Loucy (cell line): Measurements from ENCODE around the gene PTGR1.

Experiments used
- H2AFZ ChIP-seq: fragments of 200-600 bp; sonication (generic); 2 replicates; pipeline ENCODE4 v1.6.0; 2016; ENCODE audit warnings: antibody characterized with exemption, mild to moderate bottlenecking, low read length, moderate library complexity
- H3F3A ChIP-seq: fragments of 200-600 bp; 2 replicates; pipeline ENCODE4 v1.6.0; 2016; ENCODE audit warnings: antibody characterized with exemption, low read depth, mild to moderate bottlenecking
- H3K27me3 ChIP-seq: fragments of 200-600 bp; sonication (generic); 2 replicates; pipeline ENCODE4 v1.6.1; 2014; ENCODE audit warnings: low read length, mild to moderate bottlenecking; ENCODE audit not compliant: insufficient read depth, poor library complexity, severe bottlenecking
- H3K36me3 ChIP-seq: fragments of 200-600 bp; sonication (generic); 2 replicates; pipeline ENCODE4 v1.6.1; 2016; ENCODE audit warnings: low read length; ENCODE audit not compliant: insufficient read depth
- H3K4me1 ChIP-seq: fragments of 200-600 bp; sonication (generic); 2 replicates; pipeline ENCODE4 v1.5.1; 2014; ENCODE audit warnings: low read length, mild to moderate bottlenecking; ENCODE audit not compliant: insufficient read depth, poor library complexity, severe bottlenecking
- H3K4me2 ChIP-seq: fragments of 200-600 bp; sonication (generic); 2 replicates; pipeline ENCODE4 v1.6.0; 2014; ENCODE audit warnings: antibody characterized with exemption, low read length, low read depth, mild to moderate bottlenecking; ENCODE audit not compliant: poor library complexity, severe bottlenecking
- H3K4me3 ChIP-seq: fragments of 200-600 bp; sonication (generic); 2 replicates; pipeline ENCODE4 v1.5.1; 2014; ENCODE audit warnings: low read length, mild to moderate bottlenecking, mixed read lengths; ENCODE audit not compliant: poor library complexity, severe bottlenecking
- H3K79me2 ChIP-seq: fragments of 200-600 bp; sonication (generic); 2 replicates; pipeline ENCODE4 v1.6.1; 2014; ENCODE audit warnings: low read length; ENCODE audit not compliant: insufficient read depth
- H3K9ac ChIP-seq: fragments of 200-600 bp; sonication (generic); 2 replicates; pipeline ENCODE4 v1.6.0; 2014; ENCODE audit warnings: mild to moderate bottlenecking, low read depth, low read length, moderate library complexity; ENCODE audit not compliant: poor library complexity, severe bottlenecking
- H3K9me2 ChIP-seq: fragments of 200-600 bp; sonication (generic); replicated peaks from 2 replicates; pipeline ENCODE4 v1.6.1; 2016; ENCODE audit warnings: low read depth, low read length, mixed read lengths
- H3K9me3 ChIP-seq: fragments of 200-600 bp; sonication (generic); 2 replicates; pipeline ENCODE4 v1.6.1; 2014; ENCODE audit warnings: mild to moderate bottlenecking, antibody characterized with exemption, low read length, low read depth; ENCODE audit not compliant: insufficient read depth
- H4K20me1 ChIP-seq: fragments of 200-600 bp; sonication (generic); 2 replicates; pipeline ENCODE4 v1.6.0; 2014; ENCODE audit warnings: antibody characterized with exemption, low read length, mild to moderate bottlenecking; ENCODE audit not compliant: insufficient read depth, poor library complexity, severe bottlenecking
- CTCF ChIP-seq: fragments of 200-600 bp; sonication (generic); conservative IDR thresholded peaks from 2 replicates; pipeline ENCODE4 v1.5.1; 2014; ENCODE audit warnings: mild to moderate bottlenecking, antibody characterized with exemption, low read length
- EZH2phosphoT487 ChIP-seq: fragments of 200-600 bp; IDR thresholded peaks from 2 replicates; pipeline ENCODE4 v1.6.1; 2018; ENCODE audit warnings: antibody characterized with exemption, mild to moderate bottlenecking, moderate library complexity, borderline replicate concordance

PTGR1 gene

GRCh38 chr9:111598733-111599091, 735 bp downstream of the PTGR1 start:
- Histone ChIP-seq H3F3A (no peaks in the 10 kb centered on the region), H4K20me1 (no peaks in the 10 kb centered on the region), H2AFZ (no peak overlapping the region), H3K9me3 (no peaks in the 10 kb centered on the region), H3K27me3 (no peaks in the 10 kb centered on the region), H3K4me3 (no peak overlapping the region), H3K9me2 (no peaks in the 10 kb centered on the region), H3K4me1 (no peaks in the 10 kb centered on the region), H3K4me2 (no peak overlapping the region), H3K79me2 (no peaks in the 10 kb centered on the region), H3K9ac (no peak overlapping the region), H3K36me3 (no peaks in the 10 kb centered on the region)
- TF ChIP-seq EZH2phosphoT487 (no peak), CTCF (no peak)

- Histone ChIP-seq H3K79me2 (no peaks in the 10 kb centered on the region), H3F3A (no peaks in the 10 kb centered on the region), H2AFZ (no peak overlapping the region), H3K9ac (no peak overlapping the region), H3K4me1 (no peaks in the 10 kb centered on the region), H4K20me1 (no peaks in the 10 kb centered on the region), H3K4me2 (no peak overlapping the region), H3K9me2 (no peaks in the 10 kb centered on the region), H3K36me3 (no peaks in the 10 kb centered on the region), H3K9me3 (no peaks in the 10 kb centered on the region), H3K27me3 (no peaks in the 10 kb centered on the region), H3K4me3 (no peak overlapping the region)
- no peak for TF ChIP-seq EZH2phosphoT487
- TF ChIP-seq CTCF, result peak; percentile 68
These were observed 1.4 kb downstream of the PTGR1 start for GRCh38 chr9:111597852-111598732.

DNA sequence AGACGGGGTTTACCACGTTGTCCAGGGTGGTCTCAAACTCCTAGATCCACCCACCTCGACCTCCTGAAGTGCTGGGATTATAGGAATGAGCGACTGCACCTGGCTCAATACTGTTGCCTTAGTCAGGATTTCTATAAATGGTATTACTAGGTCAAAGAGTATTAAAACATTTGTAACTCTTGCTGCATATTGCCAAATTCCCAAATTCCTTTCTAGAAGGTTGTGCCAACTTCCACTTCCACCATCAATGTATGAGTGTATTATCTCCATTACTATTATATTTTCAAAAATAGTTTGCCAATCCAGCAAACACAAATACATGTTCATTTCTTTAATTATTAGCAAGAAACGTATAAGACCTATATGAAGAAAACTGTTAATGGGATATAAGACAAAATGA, 10.6 kb downstream of the PTGR1 start:
- H3K4me1 ChIP-seq, result no peaks in the 10 kb centered on the region
- no peaks in the 10 kb centered on the region for H3K36me3 ChIP-seq
- H3K9me2 ChIP-seq, result no peaks in the 10 kb centered on the region
- H4K20me1 ChIP-seq, result no peaks in the 10 kb centered on the region
- H3K4me2 ChIP-seq, result no peak overlapping the region
- no peaks in the 10 kb centered on the region for H3F3A ChIP-seq
- H3K4me3 ChIP-seq, result no peak overlapping the region
- no peak overlapping the region for H3K9ac ChIP-seq
- no peaks in the 10 kb centered on the region for H3K9me3 ChIP-seq
- no peak for TF ChIP-seq CTCF
- no peak for TF ChIP-seq EZH2phosphoT487
- H3K79me2 ChIP-seq, result no peaks in the 10 kb centered on the region
- no peaks in the 10 kb centered on the region for H3K27me3 ChIP-seq
- no peak overlapping the region for H2AFZ ChIP-seq
